ENCODE data around the gene RTP5.

The RTP5 gene

GRCh38 chr2:241860184-241861078 is 9.1 kb upstream of the RTP5 start:
- Histone ChIP-seq H3K4me3 (ENCODE audit: low read depth, low read length) (peak overlapping the region; percentile 62), H3K27me3 (ENCODE audit: insufficient read depth, low read length) (peaks cover 24% of the 10 kb centered on the region), H3K79me2 (ENCODE audit: control insufficient read depth, insufficient read depth, low read length, unreplicated experiment) (no peaks in the 10 kb centered on the region), H3K4me1 (ENCODE audit: control insufficient read depth, insufficient read depth, low read length, unreplicated experiment) (peaks cover 16% of the 10 kb centered on the region), H3K27ac (ENCODE audit: low read depth, low read length) (peak overlapping the region; percentile 23; the same call in 1 of the 2 replicates), H3K36me3 (ENCODE audit: insufficient read depth, low read length) (no peaks in the 10 kb centered on the region), H2AFZ (ENCODE audit: low read length, unreplicated experiment) (no peak overlapping the region)

- Histone ChIP-seq H3K4me3 (ENCODE audit: low read depth, low read length) (no peak overlapping the region), H3K27ac (ENCODE audit: low read depth, low read length) (no peak overlapping the region), H3K4me1 (ENCODE audit: control insufficient read depth, insufficient read depth, low read length, unreplicated experiment) (peaks cover 16% of the 10 kb centered on the region), H3K36me3 (ENCODE audit: insufficient read depth, low read length) (no peaks in the 10 kb centered on the region), H2AFZ (ENCODE audit: low read length, unreplicated experiment) (no peak overlapping the region), H3K79me2 (ENCODE audit: control insufficient read depth, insufficient read depth, low read length, unreplicated experiment) (no peaks in the 10 kb centered on the region), H3K27me3 (ENCODE audit: insufficient read depth, low read length) (peaks cover 29% of the 10 kb centered on the region)
These were observed 8.3 kb upstream of the RTP5 start for GRCh38 chr2:241861264-241861663.

GRCh38 chr2:241862093-241862492 is 7.4 kb upstream of the RTP5 start:
- Histone ChIP-seq H2AFZ (ENCODE audit: low read length, unreplicated experiment) (no peak overlapping the region), H3K27ac (ENCODE audit: low read depth, low read length) (no peak overlapping the region), H3K4me1 (ENCODE audit: control insufficient read depth, insufficient read depth, low read length, unreplicated experiment) (peaks cover 16% of the 10 kb centered on the region), H3K36me3 (ENCODE audit: insufficient read depth, low read length) (no peaks in the 10 kb centered on the region), H3K79me2 (ENCODE audit: control insufficient read depth, insufficient read depth, low read length, unreplicated experiment) (no peaks in the 10 kb centered on the region), H3K4me3 (ENCODE audit: low read depth, low read length) (no peak overlapping the region), H3K27me3 (ENCODE audit: insufficient read depth, low read length) (peaks cover 37% of the 10 kb centered on the region)

GRCh38 chr2:241862775-241863535 is 6.6 kb upstream of the RTP5 start:
- H3K27me3 ChIP-seq (ENCODE audit: insufficient read depth, low read length): peaks cover 46% of the 10 kb centered on the region
- no peaks in the 10 kb centered on the region for H3K79me2 ChIP-seq (ENCODE audit: control insufficient read depth, insufficient read depth, low read length, unreplicated experiment)
- H3K36me3 ChIP-seq (ENCODE audit: insufficient read depth, low read length): no peaks in the 10 kb centered on the region
- no peak overlapping the region for H2AFZ ChIP-seq (ENCODE audit: low read length, unreplicated experiment)
- H3K4me3 ChIP-seq (ENCODE audit: low read depth, low read length): no peak overlapping the region
- peaks cover 16% of the 10 kb centered on the region for H3K4me1 ChIP-seq (ENCODE audit: control insufficient read depth, insufficient read depth, low read length, unreplicated experiment)
- H3K27ac ChIP-seq (ENCODE audit: low read depth, low read length): no peak overlapping the region

- Histone ChIP-seq H3K36me3 (ENCODE audit: insufficient read depth, low read length) (no peaks in the 10 kb centered on the region), H3K4me1 (ENCODE audit: control insufficient read depth, insufficient read depth, low read length, unreplicated experiment) (peaks cover 16% of the 10 kb centered on the region), H3K27me3 (ENCODE audit: insufficient read depth, low read length) (peaks cover 51% of the 10 kb centered on the region), H3K4me3 (ENCODE audit: low read depth, low read length) (0 out of 2 replicates have a peak overlapping the region, but pooled peaks have one; percentile 39), H3K79me2 (ENCODE audit: control insufficient read depth, insufficient read depth, low read length, unreplicated experiment) (no peaks in the 10 kb centered on the region), H2AFZ (ENCODE audit: low read length, unreplicated experiment) (no peak overlapping the region), H3K27ac (ENCODE audit: low read depth, low read length) (no peak overlapping the region)
These were observed 6.0 kb upstream of the RTP5 start for GRCh38 chr2:241863536-241863954.

GRCh38 chr2:241864168-241864849 is 5.2 kb upstream of the RTP5 start:
- no peak overlapping the region for H3K27ac ChIP-seq (ENCODE audit: low read depth, low read length)
- peaks cover 51% of the 10 kb centered on the region for H3K27me3 ChIP-seq (ENCODE audit: insufficient read depth, low read length)
- peaks cover 16% of the 10 kb centered on the region for H3K4me1 ChIP-seq (ENCODE audit: control insufficient read depth, insufficient read depth, low read length, unreplicated experiment)
- no peaks in the 10 kb centered on the region for H3K36me3 ChIP-seq (ENCODE audit: insufficient read depth, low read length)
- no peaks in the 10 kb centered on the region for H3K79me2 ChIP-seq (ENCODE audit: control insufficient read depth, insufficient read depth, low read length, unreplicated experiment)
- H3K4me3 ChIP-seq (ENCODE audit: low read depth, low read length): no peak overlapping the region
- H2AFZ ChIP-seq (ENCODE audit: low read length, unreplicated experiment): no peak overlapping the region

- no peak overlapping the region for H2AFZ ChIP-seq (ENCODE audit: low read length, unreplicated experiment)
- no peaks in the 10 kb centered on the region for H3K79me2 ChIP-seq (ENCODE audit: control insufficient read depth, insufficient read depth, low read length, unreplicated experiment)
- peaks cover 51% of the 10 kb centered on the region for H3K27me3 ChIP-seq (ENCODE audit: insufficient read depth, low read length)
- H3K4me1 ChIP-seq (ENCODE audit: control insufficient read depth, insufficient read depth, low read length, unreplicated experiment): peaks cover 15% of the 10 kb centered on the region
- no peaks in the 10 kb centered on the region for H3K36me3 ChIP-seq (ENCODE audit: insufficient read depth, low read length)
- H3K4me3 ChIP-seq (ENCODE audit: low read depth, low read length): no peak overlapping the region
- H3K27ac ChIP-seq (ENCODE audit: low read depth, low read length): no peak overlapping the region
These were observed 4.7 kb upstream of the RTP5 start for GRCh38 chr2:241864850-241865213.

GRCh38 chr2:241865416-241865956 is 4.0 kb upstream of the RTP5 start:
- H3K4me1 ChIP-seq (ENCODE audit: control insufficient read depth, insufficient read depth, low read length, unreplicated experiment): peaks cover 8% of the 10 kb centered on the region
- no peaks in the 10 kb centered on the region for H3K79me2 ChIP-seq (ENCODE audit: control insufficient read depth, insufficient read depth, low read length, unreplicated experiment)
- H2AFZ ChIP-seq (ENCODE audit: low read length, unreplicated experiment): no peak overlapping the region
- no peak overlapping the region for H3K27ac ChIP-seq (ENCODE audit: low read depth, low read length)
- H3K27me3 ChIP-seq (ENCODE audit: insufficient read depth, low read length): peaks cover 51% of the 10 kb centered on the region
- no peak overlapping the region for H3K4me3 ChIP-seq (ENCODE audit: low read depth, low read length)
- no peaks in the 10 kb centered on the region for H3K36me3 ChIP-seq (ENCODE audit: insufficient read depth, low read length)

- no peaks in the 10 kb centered on the region for H3K36me3 ChIP-seq (ENCODE audit: insufficient read depth, low read length)
- peaks cover 51% of the 10 kb centered on the region for H3K27me3 ChIP-seq (ENCODE audit: insufficient read depth, low read length)
- no peaks in the 10 kb centered on the region for H3K79me2 ChIP-seq (ENCODE audit: control insufficient read depth, insufficient read depth, low read length, unreplicated experiment)
- no peak overlapping the region for H3K27ac ChIP-seq (ENCODE audit: low read depth, low read length)
- H3K4me1 ChIP-seq (ENCODE audit: control insufficient read depth, insufficient read depth, low read length, unreplicated experiment): peaks cover 8% of the 10 kb centered on the region
- H3K4me3 ChIP-seq (ENCODE audit: low read depth, low read length): no peak overlapping the region
- no peak overlapping the region for H2AFZ ChIP-seq (ENCODE audit: low read length, unreplicated experiment)
These were observed 3.4 kb upstream of the RTP5 start for GRCh38 chr2:241865957-241866789.
